ENCODE measurements around the gene CDH24.

GRCh38 chr14:23047751-23048693, 9.3 kb downstream of the CDH24 start:
- TF ChIP-seq NR2C2 (IDR thresholded peaks at IDR 0.05; ENCODE audit: borderline replicate concordance, control insufficient read depth, insufficient read length, low read depth) (no peak), RCOR1 (conservative IDR thresholded peaks at IDR 0.05; ENCODE audit: low read depth, low read length) (no peak), JUND (IDR thresholded peaks at IDR 0.05; ENCODE audit: low read depth, low read length) (no peak), MAX (IDR thresholded peaks at IDR 0.05; ENCODE audit: low read depth, low read length) (no peak), NR2F1 (conservative IDR thresholded peaks at IDR 0.05) (no peak), BCL3 (IDR thresholded peaks at IDR 0.05; ENCODE audit: borderline replicate concordance, insufficient read depth, low read depth, low read length, poor library complexity, severe bottlenecking) (no peak), POLR2AphosphoS5 (IDR thresholded peaks at IDR 0.05; ENCODE audit: low read length) (no peak)
- TF ChIP-seq, protein P1, sequence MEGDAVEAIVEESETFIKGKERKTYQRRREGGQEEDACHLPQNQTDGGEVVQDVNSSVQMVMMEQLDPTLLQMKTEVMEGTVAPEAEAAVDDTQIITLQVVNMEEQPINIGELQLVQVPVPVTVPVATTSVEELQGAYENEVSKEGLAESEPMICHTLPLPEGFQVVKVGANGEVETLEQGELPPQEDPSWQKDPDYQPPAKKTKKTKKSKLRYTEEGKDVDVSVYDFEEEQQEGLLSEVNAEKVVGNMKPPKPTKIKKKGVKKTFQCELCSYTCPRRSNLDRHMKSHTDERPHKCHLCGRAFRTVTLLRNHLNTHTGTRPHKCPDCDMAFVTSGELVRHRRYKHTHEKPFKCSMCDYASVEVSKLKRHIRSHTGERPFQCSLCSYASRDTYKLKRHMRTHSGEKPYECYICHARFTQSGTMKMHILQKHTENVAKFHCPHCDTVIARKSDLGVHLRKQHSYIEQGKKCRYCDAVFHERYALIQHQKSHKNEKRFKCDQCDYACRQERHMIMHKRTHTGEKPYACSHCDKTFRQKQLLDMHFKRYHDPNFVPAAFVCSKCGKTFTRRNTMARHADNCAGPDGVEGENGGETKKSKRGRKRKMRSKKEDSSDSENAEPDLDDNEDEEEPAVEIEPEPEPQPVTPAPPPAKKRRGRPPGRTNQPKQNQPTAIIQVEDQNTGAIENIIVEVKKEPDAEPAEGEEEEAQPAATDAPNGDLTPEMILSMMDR (IDR thresholded peaks at IDR 0.05 in 2 of 3, conservative IDR thresholded peaks at IDR 0.05 in 1 of 3; ENCODE audit: control insufficient read depth in 2 of 3, extremely low read depth in 1 of 3, insufficient read depth in 1 of 3, low read depth in 3 of 3, low read length in 3 of 3) = no peak
